AG09319 (cell line): Measurements from ENCODE around the gene HIBADH.

Experiments
- DNase-seq: peaks from one replicate; pipeline ENCODE4 v3.0.0-alpha.2; 2010; ENCODE audit warnings: low read depth; ENCODE audit errors: extremely low read depth
- TF ChIP-seq, protein P1 (sequence below): IDR thresholded peaks from 2 replicates; pipeline ENCODE4 v1.5.1; 2011; ENCODE audit warnings: low read depth, mild to moderate bottlenecking, inconsistent platforms, low read length, moderate library complexity

The HIBADH gene

DNA sequence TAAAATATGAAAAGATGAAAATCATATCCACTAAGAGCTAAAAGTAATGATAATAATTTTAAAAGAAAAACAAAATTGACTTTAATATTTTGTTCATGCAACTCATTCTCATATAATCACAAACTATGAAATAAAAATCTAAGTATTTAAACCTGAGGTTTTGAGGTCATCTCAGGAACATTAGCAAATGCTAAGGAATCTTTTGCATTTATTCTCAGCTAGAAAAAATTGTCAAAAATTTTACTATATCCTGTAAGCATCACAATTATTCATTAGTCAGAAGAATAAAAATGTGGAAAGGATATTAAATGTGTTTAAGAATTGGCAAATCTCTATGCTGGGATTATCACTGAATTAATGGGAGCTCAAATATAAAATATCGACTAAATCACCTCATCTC is 40.5 kb upstream of the HIBADH start:
- TF ChIP-seq, protein P1, sequence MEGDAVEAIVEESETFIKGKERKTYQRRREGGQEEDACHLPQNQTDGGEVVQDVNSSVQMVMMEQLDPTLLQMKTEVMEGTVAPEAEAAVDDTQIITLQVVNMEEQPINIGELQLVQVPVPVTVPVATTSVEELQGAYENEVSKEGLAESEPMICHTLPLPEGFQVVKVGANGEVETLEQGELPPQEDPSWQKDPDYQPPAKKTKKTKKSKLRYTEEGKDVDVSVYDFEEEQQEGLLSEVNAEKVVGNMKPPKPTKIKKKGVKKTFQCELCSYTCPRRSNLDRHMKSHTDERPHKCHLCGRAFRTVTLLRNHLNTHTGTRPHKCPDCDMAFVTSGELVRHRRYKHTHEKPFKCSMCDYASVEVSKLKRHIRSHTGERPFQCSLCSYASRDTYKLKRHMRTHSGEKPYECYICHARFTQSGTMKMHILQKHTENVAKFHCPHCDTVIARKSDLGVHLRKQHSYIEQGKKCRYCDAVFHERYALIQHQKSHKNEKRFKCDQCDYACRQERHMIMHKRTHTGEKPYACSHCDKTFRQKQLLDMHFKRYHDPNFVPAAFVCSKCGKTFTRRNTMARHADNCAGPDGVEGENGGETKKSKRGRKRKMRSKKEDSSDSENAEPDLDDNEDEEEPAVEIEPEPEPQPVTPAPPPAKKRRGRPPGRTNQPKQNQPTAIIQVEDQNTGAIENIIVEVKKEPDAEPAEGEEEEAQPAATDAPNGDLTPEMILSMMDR: no peak

DNA sequence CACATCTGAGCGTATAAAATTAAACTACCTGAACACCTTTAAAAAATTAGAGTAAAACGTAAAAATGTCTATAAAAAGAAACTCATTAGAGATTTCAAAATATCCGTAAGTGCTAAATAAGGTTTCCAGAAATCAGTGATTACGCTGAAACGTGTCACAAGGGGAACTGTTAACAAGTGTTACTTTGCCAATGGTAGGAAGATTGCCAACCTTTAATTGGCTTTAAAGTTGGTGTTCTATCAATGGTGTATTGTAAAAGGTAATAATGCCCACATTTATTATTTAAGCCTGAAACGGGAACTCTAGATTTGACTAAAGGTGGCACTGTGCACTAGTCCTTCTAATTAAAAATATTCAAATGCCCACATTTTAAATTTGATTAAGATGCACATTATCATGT is 37.8 kb upstream of the HIBADH start:
- DNase-seq: no peak
- TF ChIP-seq, protein P1: no peak

More for the DNA sequence above, 40.5 kb upstream of the HIBADH start:
- no peak for DNase-seq

DNA sequence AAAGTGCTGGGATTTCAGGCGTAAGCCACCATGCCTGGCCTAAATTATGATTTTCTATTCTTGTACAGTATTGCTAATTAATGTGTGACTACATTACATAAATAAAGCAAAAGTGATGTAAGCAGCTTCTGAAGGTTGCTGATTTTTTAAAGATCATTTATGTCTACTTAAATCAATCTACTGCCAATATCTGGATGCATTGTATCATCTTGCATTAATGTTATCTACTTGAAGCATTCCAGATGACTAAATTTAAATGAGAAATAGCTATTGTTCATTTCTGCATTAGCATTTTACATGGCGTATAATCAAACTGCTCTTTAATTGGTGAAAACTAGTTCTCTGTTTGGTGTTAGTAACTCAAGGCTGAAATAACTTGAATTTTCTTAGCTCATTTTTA is 37.1 kb upstream of the HIBADH start:
- no peak for DNase-seq
- TF ChIP-seq, protein P1: no peak

DNA sequence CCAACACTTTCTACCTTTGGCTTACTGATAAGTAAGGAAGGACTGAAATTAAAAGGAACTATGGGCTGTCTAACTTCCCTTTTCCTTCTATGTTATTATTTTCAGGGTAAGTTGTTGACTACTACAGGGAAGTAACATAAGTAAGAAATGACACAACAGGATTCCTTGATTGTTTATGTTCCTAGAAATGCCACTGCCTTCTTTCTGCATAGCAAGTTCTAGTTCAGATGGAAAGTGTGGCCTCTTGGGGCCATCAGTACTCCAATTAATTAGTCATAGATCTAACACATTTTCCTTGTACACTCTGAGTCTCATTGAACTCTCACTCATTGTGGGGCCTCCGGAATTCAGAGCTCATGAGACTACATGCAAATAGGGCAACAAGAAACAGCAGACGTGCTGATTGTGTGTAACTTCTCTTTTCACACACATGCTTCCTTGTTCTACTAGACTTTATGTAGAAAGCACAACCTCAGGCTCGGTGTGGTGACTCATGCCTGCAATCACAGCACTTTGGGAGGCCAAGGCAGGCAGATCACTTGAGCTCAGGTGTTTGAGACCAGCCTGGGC is 35.3 kb upstream of the HIBADH start:
- TF ChIP-seq, protein P1: no peak
- no peak for DNase-seq

DNA sequence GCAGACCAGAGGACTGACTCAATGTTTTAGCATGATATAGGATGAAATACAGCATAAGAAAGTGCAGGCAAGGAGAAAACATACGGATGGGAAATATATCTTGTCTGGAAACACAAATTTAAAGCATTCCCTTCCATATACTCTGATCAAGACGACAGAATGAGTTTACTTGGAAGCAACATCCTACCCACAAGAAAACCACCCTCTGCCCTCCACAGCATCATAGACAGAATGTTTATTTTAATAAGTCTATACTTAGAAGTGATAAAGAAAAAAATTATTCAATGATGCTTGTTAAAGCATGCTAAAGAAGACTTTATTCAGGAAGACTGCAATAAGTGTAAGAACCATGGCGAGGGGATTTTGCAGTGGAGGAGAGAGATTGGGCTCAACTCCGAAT is 32.4 kb upstream of the HIBADH start:
- DNase-seq: no peak
- TF ChIP-seq, protein P1: no peak

DNA sequence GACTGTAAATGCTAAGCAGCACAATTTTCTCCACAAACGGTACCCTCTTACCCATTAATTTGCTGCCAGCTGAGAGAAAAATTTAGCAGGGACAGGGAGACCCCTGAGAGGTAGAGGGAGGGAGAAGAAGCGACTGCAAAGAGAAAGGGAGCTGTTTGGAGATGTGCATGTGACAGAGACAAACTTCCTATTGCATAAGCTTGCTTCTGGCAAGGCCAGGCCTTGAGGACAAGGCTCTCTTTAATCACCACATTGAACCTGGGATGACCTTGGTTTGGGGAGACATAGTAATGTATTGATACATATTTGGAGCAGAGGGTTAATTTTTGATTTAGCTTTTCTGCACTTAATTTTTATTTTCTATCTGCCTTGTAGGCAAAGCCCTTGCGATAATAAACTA is 31.1 kb upstream of the HIBADH start:
- DNase-seq: no peak
- TF ChIP-seq, protein P1: no peak

DNA sequence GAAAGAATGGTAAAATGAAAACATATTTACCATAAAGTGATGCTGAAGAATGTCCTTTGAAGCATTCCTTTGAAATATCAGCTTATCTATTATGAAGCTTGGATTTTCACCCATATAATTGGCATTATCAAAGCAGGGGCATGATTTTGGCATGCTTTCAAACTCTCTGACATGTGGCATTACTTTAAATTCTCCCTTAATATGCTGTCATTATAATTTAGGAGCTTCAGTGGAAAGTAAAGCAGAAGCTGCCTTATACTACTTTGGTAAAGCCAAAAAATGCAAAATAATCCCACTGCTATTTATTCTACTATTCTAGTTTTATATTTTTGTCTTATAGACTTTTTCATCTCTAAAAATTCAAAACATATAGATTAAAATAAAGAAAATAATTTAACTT is 28.0 kb upstream of the HIBADH start:
- TF ChIP-seq, protein P1: no peak
- no peak for DNase-seq
